GM21737 (cell line): ENCODE measurements around the gene ZNF143.
A peak's percentile ranks its signal among the peaks of the same experiment; 100 is the strongest.
"Not testable (repeated sequence)": the region's sequence is repeated elsewhere in the genome, so short reads cannot be mapped to it uniquely, and the experiment has no call there.

Source experiments
- ATAC-seq: cut with Tn5 transposase; IDR thresholded peaks from one replicate; pipeline ENCODE4 v1.9.1; 2021; ENCODE audit warnings: mild to moderate bottlenecking, moderate library complexity; ENCODE audit not compliant: unreplicated experiment

The ZNF143 gene

GRCh38 chr11:9460322-9461062 lies at the start of gene ZNF143:
Gene ZNF143 (plus strand): TSS chr11:9461012. CDS start chr11:9471309, 10,297 bp downstream.
- ATAC-seq: peak; percentile 88

- no peak for ATAC-seq
These were observed 32.1 kb upstream of the ZNF143 start for GRCh38 chr11:9428706-9429105.

GRCh38 chr11:9438611-9439010 lies 22.2 kb upstream of the ZNF143 start:
- ATAC-seq: no peak

- no peak for ATAC-seq
These were observed 14.6 kb upstream of the ZNF143 start for GRCh38 chr11:9446230-9446629.

GRCh38 chr11:9448576-9449352 lies 12.0 kb upstream of the ZNF143 start:
- ATAC-seq: no peak

GRCh38 chr11:9452023-9452422 lies 8.8 kb upstream of the ZNF143 start:
- not testable (repeated sequence) for ATAC-seq

GRCh38 chr11:9455722-9456121 lies 5.1 kb upstream of the ZNF143 start:
- no peak for ATAC-seq

- no peak for ATAC-seq
These were observed 1.0 kb upstream of the ZNF143 start for GRCh38 chr11:9459667-9460321.

GRCh38 chr11:9461063-9461759 lies 399 bp downstream of the ZNF143 start:
- ATAC-seq: peak; percentile 53

GRCh38 chr11:9461760-9462134 lies 935 bp downstream of the ZNF143 start:
- ATAC-seq: no peak

GRCh38 chr11:9462172-9462799 lies 1.5 kb downstream of the ZNF143 start:
- ATAC-seq: no peak

GRCh38 chr11:9462806-9463537 lies 2.2 kb downstream of the ZNF143 start:
- ATAC-seq: no peak

- ATAC-seq: no peak
These were observed 10.0 kb downstream of the ZNF143 start for GRCh38 chr11:9470765-9471164.

GRCh38 chr11:9473408-9473807 lies 12.6 kb downstream of the ZNF143 start:
- ATAC-seq: no peak

- ATAC-seq: no peak
These were observed 19.1 kb downstream of the ZNF143 start for GRCh38 chr11:9479899-9480298.

GRCh38 chr11:9489080-9489765 lies 28.4 kb downstream of the ZNF143 start:
- ATAC-seq: no peak

- no peak for ATAC-seq
These were observed 29.6 kb downstream of the ZNF143 start for GRCh38 chr11:9490376-9490775.

GRCh38 chr11:9493492-9493891 lies 32.7 kb downstream of the ZNF143 start:
- no peak for ATAC-seq

- no peak for ATAC-seq
These were observed 33.5 kb downstream of the ZNF143 start for GRCh38 chr11:9494316-9494715.
